Esophagus muscularis mucosa (tissue), 4 donors: ENCODE data around the gene IDH2. TPM values are rescaled to one million over a fixed set of nuclear protein-coding genes. Genes with fewer than 3 reads are reported as not detected.

Source experiments
- DNase-seq: peaks from one replicate; pipeline ENCODE4 v3.0.0-alpha.2; 2017; ENCODE audit errors: extremely low spot score
- H3K27ac ChIP-seq, 4 donors: fragments of 200-600 bp; sonication (generic); replicated peaks in 1 of 4; 1 replicate in 3 of 4; 2 replicates in 1 of 4; pipeline ENCODE4 v1.5.1; 2016 to 2019; ENCODE audit warnings: mild to moderate bottlenecking in 1 of 4
- H3K27me3 ChIP-seq, 4 donors: fragments of 200-600 bp; sonication (generic); one replicate each; pipeline versions ENCODE4 v1.5.1 to v1.6.0; 2016 to 2019
- H3K36me3 ChIP-seq, 4 donors: fragments of 200-600 bp; sonication (generic); one replicate each; pipeline ENCODE4 v1.5.1; 2016 to 2019
- H3K4me1 ChIP-seq, 4 donors: fragments of 200-600 bp; sonication (generic); one replicate each; pipeline ENCODE4 v1.5.1; 2016 to 2019
- H3K4me3 ChIP-seq, 4 donors: fragments of 200-600 bp; sonication (generic); 1 replicate in 2 of 4; 2 replicates in 2 of 4; pipeline ENCODE4 v1.5.1; 2016 to 2019; ENCODE audit warnings: mild to moderate bottlenecking in 4 of 4, moderate library complexity in 1 of 4
- H3K9me3 ChIP-seq, 4 donors: fragments of 200-600 bp; sonication (generic); 1 replicate in 3 of 4; 2 replicates in 1 of 4; pipeline ENCODE4 v1.5.1; 2016 to 2019
- EP300 ChIP-seq: sonication (generic); formaldehyde crosslinking; IDR thresholded peaks from one replicate; pipeline ENCODE4 v1.6.1; 2017; ENCODE audit warnings: antibody characterized with exemption
- POLR2A ChIP-seq: fragments of 450-650 bp; IDR thresholded peaks from one replicate; pipeline ENCODE4 v1.6.1; 2017; ENCODE audit warnings: antibody characterized with exemption, moderate library complexity, mild to moderate bottlenecking, low read depth
- POLR2AphosphoS5 ChIP-seq, 2 donors: sonication (generic); formaldehyde crosslinking; IDR thresholded peaks; one replicate each; pipeline ENCODE4 v1.6.1; 2017; ENCODE audit warnings: antibody characterized with exemption in 2 of 2
- WGBS: methylation state at CpG from one replicate; pipeline ENCODE4 v1.1.5; 2018; 5-methylcytosine and 5-hydroxymethylcytosine counted together
- intact Hi-C: fragments of 100-400 bp; cut with DNase I; formaldehyde crosslinking; loops from one replicate; pipeline ENCODE4 v1.15.1; 2023
- total RNA-seq, 4 donors: library from RNA; depleted of rRNA; stranded (reverse); fragments of >200 nt; gene quantifications; one replicate each; pipeline versions ENCODE4 v1.1.0 to v1.2.1, GENCODE V29; 2016
- TF ChIP-seq, protein P1 (sequence below), 3 experiments: fragments of 200-600 bp in 2 of 3; fragments of 450-650 bp in 1 of 3; sonication (generic) in 2 of 3; IDR thresholded peaks; one replicate each; pipeline ENCODE4 v1.5.1; 2017 to 2019; ENCODE audit warnings: antibody characterized with exemption in 3 of 3, mild to moderate bottlenecking in 2 of 3, moderate library complexity in 1 of 3

The IDH2 gene
- total RNA-seq, 4 donors from 2014 or later: 119 to 228 (median 171) TPM

DNA sequence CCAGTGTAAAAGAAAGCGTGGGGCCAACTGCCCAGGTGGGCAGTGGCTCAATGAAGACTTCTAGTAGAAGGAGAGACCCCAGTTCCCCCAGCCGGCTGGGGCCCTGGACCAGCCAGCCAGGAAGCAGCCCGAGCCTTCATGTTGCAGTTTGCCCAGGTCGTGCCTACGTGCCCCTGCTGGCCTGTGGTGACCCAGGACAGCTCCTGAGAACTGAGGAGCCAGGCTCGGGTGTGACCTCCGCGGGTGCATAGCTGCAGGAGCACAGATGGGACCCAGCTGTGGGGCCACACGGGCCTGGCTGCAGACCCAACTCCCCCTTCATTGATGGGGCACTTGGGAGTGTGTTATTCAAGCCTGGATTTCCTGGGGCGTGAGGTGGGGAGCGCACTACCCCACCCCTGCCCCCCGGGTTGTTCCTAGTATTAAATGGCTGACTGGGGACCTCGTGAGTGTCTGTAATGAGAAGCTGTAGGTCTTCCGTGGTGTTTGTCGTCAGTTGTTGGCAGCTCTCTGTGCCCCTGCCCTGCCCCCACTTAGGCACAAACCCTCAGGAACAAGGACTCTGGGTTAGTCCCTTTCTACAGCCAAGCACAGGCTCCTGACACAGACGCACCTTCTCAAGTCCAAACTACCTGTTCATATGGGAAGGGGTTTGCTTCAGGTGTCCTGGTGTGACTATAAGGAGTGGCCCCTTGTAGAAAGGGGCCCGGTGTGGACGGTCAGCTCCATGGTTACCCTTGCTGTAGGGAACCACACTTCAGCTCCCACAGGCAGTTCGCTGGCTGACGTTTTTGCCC lies 39.1 kb downstream of the IDH2 start:
- peaks cover 0 to 14% (median 12%) of the 10 kb centered on the region in 4 donors for H3K36me3 ChIP-seq
- H3K27me3 ChIP-seq: no peaks in the 10 kb centered on the region
- H3K27ac ChIP-seq: peak overlapping the region; percentile 58 to 86 (median 80)
- H3K4me3 ChIP-seq: no peak overlapping the region
- WGBS: 77% methylated on average over 13 of the region's 20 CpGs
- no peak for DNase-seq
- H3K9me3 ChIP-seq: no peaks in the 10 kb centered on the region
- TF ChIP-seq, protein P1, sequence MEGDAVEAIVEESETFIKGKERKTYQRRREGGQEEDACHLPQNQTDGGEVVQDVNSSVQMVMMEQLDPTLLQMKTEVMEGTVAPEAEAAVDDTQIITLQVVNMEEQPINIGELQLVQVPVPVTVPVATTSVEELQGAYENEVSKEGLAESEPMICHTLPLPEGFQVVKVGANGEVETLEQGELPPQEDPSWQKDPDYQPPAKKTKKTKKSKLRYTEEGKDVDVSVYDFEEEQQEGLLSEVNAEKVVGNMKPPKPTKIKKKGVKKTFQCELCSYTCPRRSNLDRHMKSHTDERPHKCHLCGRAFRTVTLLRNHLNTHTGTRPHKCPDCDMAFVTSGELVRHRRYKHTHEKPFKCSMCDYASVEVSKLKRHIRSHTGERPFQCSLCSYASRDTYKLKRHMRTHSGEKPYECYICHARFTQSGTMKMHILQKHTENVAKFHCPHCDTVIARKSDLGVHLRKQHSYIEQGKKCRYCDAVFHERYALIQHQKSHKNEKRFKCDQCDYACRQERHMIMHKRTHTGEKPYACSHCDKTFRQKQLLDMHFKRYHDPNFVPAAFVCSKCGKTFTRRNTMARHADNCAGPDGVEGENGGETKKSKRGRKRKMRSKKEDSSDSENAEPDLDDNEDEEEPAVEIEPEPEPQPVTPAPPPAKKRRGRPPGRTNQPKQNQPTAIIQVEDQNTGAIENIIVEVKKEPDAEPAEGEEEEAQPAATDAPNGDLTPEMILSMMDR (IDR thresholded peaks at IDR 0.05): no peak
- TF ChIP-seq EP300: no peak
- TF ChIP-seq POLR2A: no peak
- no peak for TF ChIP-seq POLR2AphosphoS5 (IDR thresholded peaks at IDR 0.05)
- intact Hi-C loops: no loop called here
- peaks cover 62 to 70% (median 68%) of the 10 kb centered on the region in 4 donors for H3K4me1 ChIP-seq

GRCh38 chr15:90062462-90062932 lies 39.8 kb downstream of the IDH2 start:
- H3K4me1 ChIP-seq: peaks cover 62 to 74% (median 69%) of the 10 kb centered on the region in 4 donors
- peaks cover 0 to 7% (median 6%) of the 10 kb centered on the region in 4 donors for H3K36me3 ChIP-seq
- H3K27ac ChIP-seq: peak overlapping the region; percentile 58 to 86 (median 80)
- 75% methylated on average over 16 of the region's 16 CpGs for WGBS
- no peaks in the 10 kb centered on the region for H3K9me3 ChIP-seq
- H3K4me3 ChIP-seq: no peak overlapping the region
- DNase-seq: no peak
- no peaks in the 10 kb centered on the region for H3K27me3 ChIP-seq
- intact Hi-C loops: no loop called here
- no peak for TF ChIP-seq POLR2A

GRCh38 chr15:90062023-90062442 lies 40.2 kb downstream of the IDH2 start:
- Histone ChIP-seq H3K4me3 (no peak overlapping the region), H3K27ac (peak overlapping the region; percentile 58 to 86 (median 80)), H3K4me1 (peaks cover 62 to 74% (median 69%) of the 10 kb centered on the region in 4 donors), H3K27me3 (no peaks in the 10 kb centered on the region), H3K9me3 (no peaks in the 10 kb centered on the region), H3K36me3 (peaks cover 0 to 3% (median under 1%) of the 10 kb centered on the region in 4 donors)
- TF ChIP-seq POLR2AphosphoS5 (IDR thresholded peaks at IDR 0.05) (no peak), EP300 (no peak), POLR2A (no peak)
- TF ChIP-seq, protein P1 (IDR thresholded peaks at IDR 0.05): no peak
- 37% methylated on average over 7 of the region's 8 CpGs for WGBS
- DNase-seq: no peak
- intact Hi-C loops: no loop called here

GRCh38 chr15:90060797-90061196 lies 41.5 kb downstream of the IDH2 start:
- TF ChIP-seq POLR2A (no peak), EP300 (no peak), POLR2AphosphoS5 (IDR thresholded peaks at IDR 0.05) (no peak)
- TF ChIP-seq, protein P1 (IDR thresholded peaks at IDR 0.05): no peak
- H3K27ac ChIP-seq: no peak overlapping the region
- H3K27me3 ChIP-seq: no peaks in the 10 kb centered on the region
- 76% methylated on average over 3 of the region's 3 CpGs for WGBS
- no peaks in the 10 kb centered on the region for H3K36me3 ChIP-seq
- no peak overlapping the region for H3K4me3 ChIP-seq
- no peak for DNase-seq
- H3K4me1 ChIP-seq: peaks cover 60 to 74% (median 67%) of the 10 kb centered on the region in 4 donors
- no peaks in the 10 kb centered on the region for H3K9me3 ChIP-seq
- intact Hi-C loops: no loop called here

DNA sequence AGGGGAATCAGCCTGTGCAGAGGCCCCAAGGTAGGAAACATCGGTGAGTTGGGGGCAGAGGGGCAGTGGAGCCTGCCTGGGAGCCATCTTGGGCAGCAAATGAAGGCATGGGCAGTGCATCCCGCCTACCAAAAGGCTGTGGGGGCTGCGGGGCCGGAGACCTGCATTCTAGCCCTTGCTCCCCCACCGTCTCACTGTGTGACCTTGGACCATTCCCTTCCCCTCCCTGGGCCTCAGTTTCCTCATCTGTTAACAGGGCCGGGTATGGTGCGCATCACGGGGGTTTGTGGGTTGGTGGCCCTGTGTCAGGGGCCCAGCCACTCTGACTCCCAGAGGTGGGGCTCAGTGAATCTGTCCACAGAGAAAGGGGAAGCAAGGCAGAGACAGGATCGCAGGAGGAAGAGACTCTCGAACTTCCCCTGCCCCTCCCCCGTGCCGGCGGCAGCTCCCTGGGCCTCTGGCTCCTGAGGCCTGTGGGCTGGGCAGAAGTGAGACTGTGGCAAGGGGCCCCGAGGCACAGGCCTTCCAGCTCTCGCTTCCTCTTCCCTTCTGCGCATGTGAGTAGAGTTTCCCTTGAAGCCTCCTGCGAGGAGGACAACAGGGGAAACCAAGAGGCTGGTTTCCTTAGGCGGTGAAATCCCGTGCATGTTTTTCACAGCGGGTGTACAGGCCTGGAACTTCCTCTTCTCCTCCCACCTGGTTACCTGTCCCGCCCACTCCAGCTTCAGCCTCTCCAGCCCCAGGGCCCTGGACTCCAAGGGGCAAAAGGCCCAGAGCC lies 42.9 kb downstream of the IDH2 start:
- 75% methylated on average over 12 of the region's 21 CpGs for WGBS
- H3K27ac ChIP-seq: peak overlapping the region; percentile 8 to 63 (median 46)
- peaks cover 46 to 64% (median 55%) of the 10 kb centered on the region in 4 donors for H3K4me1 ChIP-seq
- H3K27me3 ChIP-seq: no peaks in the 10 kb centered on the region
- no peaks in the 10 kb centered on the region for H3K9me3 ChIP-seq
- no peak for DNase-seq
- H3K4me3 ChIP-seq: no peak overlapping the region
- no peaks in the 10 kb centered on the region for H3K36me3 ChIP-seq
- intact Hi-C loops: no loop called here
- peak in 1 of 2 donors; percentile 17 for TF ChIP-seq POLR2AphosphoS5 (IDR thresholded peaks at IDR 0.05)
- TF ChIP-seq POLR2A: no peak
